Inferior parietal cortex (tissue), 1 donor: ENCODE data around the gene HINT3.
"Not testable (repeated sequence)": the region's sequence is repeated elsewhere in the genome, so short reads cannot be mapped to it uniquely, and the experiment has no call there.

Experiments used
- DNase-seq: peaks from one replicate; pipeline ENCODE4 v3.0.0-alpha.2; 2016; ENCODE audit errors: extremely low spot score

The HINT3 gene

GRCh38 chr6:125961117-125961516 is 4.5 kb downstream of the HINT3 start:
- peak; percentile 69 for DNase-seq

- no peak for DNase-seq
These were observed 6.4 kb downstream of the HINT3 start for GRCh38 chr6:125962900-125963497.

- no peak for DNase-seq
These were observed 7.2 kb downstream of the HINT3 start for GRCh38 chr6:125963817-125964216.

- no peak for DNase-seq
These were observed 10.0 kb downstream of the HINT3 start for GRCh38 chr6:125966569-125966968.

GRCh38 chr6:125968493-125968892 is 11.9 kb downstream of the HINT3 start:
- no peak for DNase-seq

GRCh38 chr6:125970760-125971159 is 14.2 kb downstream of the HINT3 start:
- no peak for DNase-seq

GRCh38 chr6:125972478-125972877 is 15.9 kb downstream of the HINT3 start:
- not testable (repeated sequence) for DNase-seq

- DNase-seq, result peak; percentile 86
These were observed 17.8 kb downstream of the HINT3 start for GRCh38 chr6:125974214-125974866.

- no peak for DNase-seq
These were observed 22.5 kb downstream of the HINT3 start for GRCh38 chr6:125979101-125979500.

- DNase-seq, result no peak
These were observed 25.1 kb downstream of the HINT3 start for GRCh38 chr6:125981571-125982185.

- DNase-seq, result no peak
These were observed 26.8 kb downstream of the HINT3 start for GRCh38 chr6:125983246-125983945.

GRCh38 chr6:125984311-125984710 is 27.7 kb downstream of the HINT3 start:
- DNase-seq, result no peak

GRCh38 chr6:125985522-125985921 is 29.0 kb downstream of the HINT3 start:
- DNase-seq, result no peak

GRCh38 chr6:125985979-125986300 is 29.4 kb downstream of the HINT3 start:
- no peak for DNase-seq

- peak; percentile 93 for DNase-seq
These were observed 29.9 kb downstream of the HINT3 start, which contains the start of gene TRMT11 for GRCh38 chr6:125986301-125987025. Gene TRMT11 (plus strand): TSS chr6:125986540. CDS start chr6:125986551, 11 bp downstream.

- no peak for DNase-seq
These were observed 30.6 kb downstream of the HINT3 start for GRCh38 chr6:125987026-125987617.

- DNase-seq, result no peak
These were observed 31.7 kb downstream of the HINT3 start for GRCh38 chr6:125988280-125988679.

GRCh38 chr6:125989631-125990030 is 33.1 kb downstream of the HINT3 start:
- no peak for DNase-seq

- DNase-seq, result no peak
These were observed 35.1 kb downstream of the HINT3 start for GRCh38 chr6:125991653-125992052.

GRCh38 chr6:125994670-125995488 is 38.3 kb downstream of the HINT3 start:
- DNase-seq, result no peak
